GM19328 (cell line): ENCODE data around the gene APLP2.
"Not testable (repeated sequence)": the region's sequence is repeated elsewhere in the genome, so short reads cannot be mapped to it uniquely, and the experiment has no call there.

Source experiments
- ATAC-seq: cut with Tn5 transposase; IDR thresholded peaks from one replicate; pipeline ENCODE4 v1.9.1; 2021; ENCODE audit warnings: mild to moderate bottlenecking, moderate library complexity; ENCODE audit not compliant: unreplicated experiment

The APLP2 gene

GRCh38 chr11:130069659-130070108, at the start of gene APLP2:
APLP2 (plus strand) TSS chr11:130069894; CDS start chr11:130069978, 84 bp downstream.
- peak; percentile 93 for ATAC-seq

DNA sequence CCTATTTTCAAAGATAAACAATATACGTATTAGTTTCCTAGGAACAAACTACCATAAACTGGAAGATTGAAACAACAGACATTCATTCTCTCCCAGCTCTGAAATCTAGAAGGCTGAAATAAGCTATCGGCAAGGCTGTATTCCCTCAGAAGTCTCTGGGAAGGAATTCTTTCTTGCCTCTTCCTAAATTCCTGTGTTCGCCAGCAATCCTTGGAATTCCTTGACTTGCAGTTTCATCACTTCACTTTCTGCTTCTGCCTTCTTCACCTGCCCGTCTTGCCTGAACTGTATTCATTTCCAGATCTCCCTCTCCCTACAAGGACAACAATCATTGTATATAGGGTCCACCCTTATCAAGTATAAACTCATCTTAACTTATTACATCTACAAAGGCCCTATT, 49.4 kb upstream of the APLP2 start:
- ATAC-seq = no peak

DNA sequence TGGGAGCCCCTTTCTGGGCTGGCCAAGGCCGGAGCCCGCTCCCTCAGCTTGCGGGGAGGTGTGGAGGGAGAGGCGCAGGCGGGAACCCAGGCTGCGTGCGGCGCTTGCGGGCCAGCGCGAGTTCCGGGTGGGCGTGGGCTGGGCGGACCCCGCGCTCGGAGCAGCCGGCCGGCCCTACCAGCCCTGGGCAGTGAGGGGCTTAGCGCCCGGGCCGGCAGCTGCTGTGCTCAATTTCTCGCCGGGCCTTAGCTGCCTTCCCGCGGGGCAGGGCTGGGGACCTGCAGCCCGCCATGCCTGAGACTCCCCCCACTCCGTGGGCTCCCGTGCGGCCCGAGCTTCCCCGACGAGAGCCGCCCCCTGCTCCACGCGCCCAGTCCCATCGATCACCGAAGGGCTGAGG, 48.1 kb upstream of the APLP2 start:
- ATAC-seq = not testable (repeated sequence)

DNA sequence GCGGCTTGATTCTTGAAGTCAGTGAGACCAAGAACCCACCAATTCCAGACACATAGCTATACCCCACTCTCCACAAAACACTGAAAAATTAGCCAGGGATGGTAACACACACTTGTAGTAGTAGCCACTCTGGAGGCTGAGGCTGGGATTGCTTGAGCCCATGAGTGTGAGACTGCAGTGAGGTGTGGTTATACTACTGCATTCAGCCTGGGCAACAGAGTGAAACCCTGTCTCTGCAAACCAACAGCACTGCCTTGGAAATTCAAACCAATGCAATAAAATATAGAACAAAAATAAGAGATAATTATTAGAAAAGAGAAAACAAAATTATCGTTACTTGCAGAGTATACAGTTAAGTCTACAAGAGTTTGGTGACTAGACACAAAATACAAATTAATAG, 46.9 kb upstream of the APLP2 start:
- ATAC-seq = no peak

DNA sequence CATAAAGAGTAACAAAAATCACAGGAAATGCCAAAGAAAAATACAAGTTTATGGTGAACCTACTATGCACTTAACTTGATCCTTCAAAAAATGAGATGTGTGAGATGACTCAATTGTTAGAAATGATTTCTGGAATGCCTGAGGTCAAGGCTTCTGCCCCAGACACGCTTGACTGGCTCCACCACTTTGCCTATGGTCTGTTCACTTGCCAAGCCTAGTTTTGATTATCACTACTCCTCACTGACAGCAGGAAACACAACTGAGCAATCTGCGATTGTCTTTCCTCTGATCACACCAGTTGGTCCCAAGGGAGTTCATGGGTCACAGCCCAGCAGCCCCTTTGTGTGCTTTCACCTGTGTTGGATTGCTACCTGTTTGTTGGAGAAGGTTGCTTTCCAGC, 46.5 kb upstream of the APLP2 start:
- ATAC-seq = peak; percentile 92

DNA sequence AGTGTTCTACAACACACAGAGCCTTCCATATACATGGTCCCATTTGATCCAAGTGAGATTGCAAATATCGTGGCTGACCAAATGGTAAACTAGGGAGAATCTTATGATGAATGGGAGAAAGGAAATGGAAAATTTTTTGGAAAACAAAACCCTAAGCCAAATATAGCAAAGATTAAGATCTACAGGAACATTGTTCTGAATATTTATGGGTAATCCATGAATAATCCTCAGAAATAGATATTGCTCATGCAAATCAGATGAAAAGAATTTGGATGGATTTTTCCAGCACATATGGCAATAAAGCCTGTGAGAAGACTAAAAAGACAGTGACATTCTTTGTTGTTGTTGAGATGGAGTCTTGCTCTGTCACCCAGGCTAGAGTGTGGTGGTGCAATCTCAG, 45.3 kb upstream of the APLP2 start:
- no peak for ATAC-seq

GRCh38 chr11:130025371-130025770, 44.3 kb upstream of the APLP2 start:
- no peak for ATAC-seq

- ATAC-seq = no peak
Observed at GRCh38 chr11:130029137-130029536, 40.6 kb upstream of the APLP2 start.

- ATAC-seq = no peak
Observed at GRCh38 chr11:130031056-130031455, 38.6 kb upstream of the APLP2 start.

GRCh38 chr11:130031945-130032344, 37.7 kb upstream of the APLP2 start:
- no peak for ATAC-seq

DNA sequence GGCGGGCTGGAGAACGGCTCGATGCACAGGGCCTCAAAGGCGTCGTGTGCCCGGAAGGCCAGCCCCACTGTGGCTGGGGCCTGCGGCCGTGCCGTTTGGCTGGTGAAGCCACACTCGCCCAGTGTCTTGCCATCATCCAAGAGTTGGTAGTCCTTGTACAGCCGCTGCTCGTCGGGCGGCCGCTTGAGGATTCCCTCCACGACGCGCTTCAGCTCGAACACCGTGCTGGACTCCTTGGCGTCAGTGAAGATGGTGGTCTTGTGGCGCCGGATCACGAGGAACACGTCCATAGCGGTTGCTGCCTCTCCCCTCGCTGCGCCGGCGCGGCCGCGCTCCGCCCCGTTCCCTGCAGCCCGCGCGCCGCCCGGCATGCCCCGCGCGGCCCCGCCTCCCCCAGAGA, 36.8 kb upstream of the APLP2 start:
- ATAC-seq = no peak

DNA sequence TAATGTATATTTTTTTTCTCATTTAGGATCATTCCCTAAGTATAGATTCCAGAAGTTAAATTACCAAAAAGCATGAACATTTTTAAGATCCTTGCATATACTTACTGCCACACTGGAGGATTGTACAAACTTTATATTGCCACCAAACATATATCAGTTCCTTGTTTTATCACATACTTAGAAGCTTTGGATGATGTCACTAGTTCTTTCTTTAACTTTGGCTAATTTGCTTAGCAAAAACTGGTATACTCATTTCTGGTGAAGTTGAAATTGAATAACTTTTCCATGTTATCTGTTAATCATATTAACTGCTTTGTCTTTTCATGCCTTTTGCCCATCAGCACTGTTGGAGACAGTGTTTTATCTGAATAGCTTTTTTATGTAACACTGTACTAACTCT, 35.5 kb upstream of the APLP2 start:
- ATAC-seq = no peak

- no peak for ATAC-seq
Observed at GRCh38 chr11:130037058-130037457, 32.6 kb upstream of the APLP2 start.

GRCh38 chr11:130037881-130038585, 31.7 kb upstream of the APLP2 start:
- no peak for ATAC-seq

GRCh38 chr11:130040281-130040940, 29.3 kb upstream of the APLP2 start:
- no peak for ATAC-seq

DNA sequence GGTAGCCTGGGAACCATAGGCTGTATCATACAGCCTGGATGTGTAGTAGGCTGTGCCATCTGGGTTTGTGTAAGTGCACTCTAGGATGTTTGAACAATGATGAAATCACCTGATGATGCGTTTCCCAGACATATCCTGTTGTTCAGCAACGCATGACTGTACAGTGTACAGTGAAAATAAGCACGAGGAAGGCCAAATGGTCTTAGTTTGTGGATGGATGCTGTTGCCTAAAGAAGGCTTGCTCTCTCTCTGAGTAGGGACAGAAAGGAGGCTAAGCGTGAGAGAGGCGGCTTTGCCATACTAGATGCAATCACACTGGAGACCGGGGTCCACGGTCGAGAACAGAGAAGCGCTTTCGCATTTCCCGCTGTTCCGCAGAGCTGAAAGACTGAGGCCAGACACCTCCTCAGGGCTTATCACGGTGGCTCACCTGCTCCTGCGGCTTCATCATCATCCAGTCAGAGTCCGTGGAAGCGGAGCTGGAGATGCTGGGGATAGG, 27.6 kb upstream of the APLP2 start:
- ATAC-seq = no peak

- ATAC-seq = no peak
Observed at GRCh38 chr11:130043575-130043974, 26.1 kb upstream of the APLP2 start.

DNA sequence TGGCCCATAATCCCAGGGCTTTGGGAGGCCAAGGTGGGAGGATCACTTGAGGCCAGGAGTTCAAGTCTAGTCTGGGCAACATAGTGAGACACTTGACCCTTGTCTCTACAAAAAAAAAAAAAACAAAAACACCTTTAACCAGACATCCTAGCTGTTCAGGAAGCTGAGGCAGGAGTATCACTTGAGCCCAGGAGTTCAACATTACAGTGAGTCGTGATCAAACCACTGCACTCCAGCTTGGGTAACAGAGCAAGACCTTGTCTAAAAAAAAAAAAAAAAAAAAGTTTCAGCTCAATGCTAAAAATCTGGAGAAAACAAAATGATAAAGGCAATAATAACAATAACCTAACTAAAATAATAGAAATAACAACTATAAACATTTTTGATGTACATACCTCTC, 22.6 kb upstream of the APLP2 start:
- no peak for ATAC-seq

GRCh38 chr11:130049328-130049771, 20.3 kb upstream of the APLP2 start:
- ATAC-seq = no peak

DNA sequence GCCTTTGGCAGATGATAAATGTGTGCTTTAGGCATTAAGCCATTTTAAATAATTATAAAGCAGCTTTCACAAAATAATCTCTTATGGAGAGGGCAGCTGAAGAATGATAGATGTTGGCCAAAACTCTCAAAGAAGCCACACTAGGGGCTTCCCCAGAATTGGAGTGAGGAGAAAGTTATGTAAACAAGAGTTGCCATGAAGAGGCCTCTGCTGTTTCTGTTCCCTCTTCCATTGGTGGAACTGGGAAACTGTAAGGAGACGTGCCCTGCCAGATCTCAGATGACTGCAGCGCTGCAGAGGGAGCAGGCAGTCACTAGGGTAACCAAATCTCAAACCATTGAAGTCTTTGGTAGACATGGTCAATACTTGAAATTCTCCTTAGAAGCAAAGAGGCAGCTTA, 19.4 kb upstream of the APLP2 start:
- no peak for ATAC-seq

GRCh38 chr11:130051082-130051481, 18.6 kb upstream of the APLP2 start:
- no peak for ATAC-seq

GRCh38 chr11:130052567-130052966, 17.1 kb upstream of the APLP2 start:
- ATAC-seq = no peak
